Subcutaneous adipose tissue (tissue), 4 donors: ENCODE data around the gene TWIST2. TPM values are rescaled to one million over a fixed set of nuclear protein-coding genes. Genes with fewer than 3 reads are reported as not detected.

Experiments
- total RNA-seq, 4 donors: library from RNA; depleted of rRNA; stranded (reverse); fragments of >200 nt; gene quantifications; one replicate each; pipeline ENCODE4 v1.1.0, GENCODE V29; 2016
- TF ChIP-seq, protein P1 (sequence below): fragments of 450-650 bp; IDR thresholded peaks from one replicate; pipeline ENCODE4 v1.5.1; 2016; ENCODE audit warnings: low read depth, mild to moderate bottlenecking, control low read depth, antibody characterized with exemption, moderate library complexity

TWIST2 gene
- total RNA-seq, 4 donors from 2014 or later, result 90.8 to 282 (median 125) TPM

DNA sequence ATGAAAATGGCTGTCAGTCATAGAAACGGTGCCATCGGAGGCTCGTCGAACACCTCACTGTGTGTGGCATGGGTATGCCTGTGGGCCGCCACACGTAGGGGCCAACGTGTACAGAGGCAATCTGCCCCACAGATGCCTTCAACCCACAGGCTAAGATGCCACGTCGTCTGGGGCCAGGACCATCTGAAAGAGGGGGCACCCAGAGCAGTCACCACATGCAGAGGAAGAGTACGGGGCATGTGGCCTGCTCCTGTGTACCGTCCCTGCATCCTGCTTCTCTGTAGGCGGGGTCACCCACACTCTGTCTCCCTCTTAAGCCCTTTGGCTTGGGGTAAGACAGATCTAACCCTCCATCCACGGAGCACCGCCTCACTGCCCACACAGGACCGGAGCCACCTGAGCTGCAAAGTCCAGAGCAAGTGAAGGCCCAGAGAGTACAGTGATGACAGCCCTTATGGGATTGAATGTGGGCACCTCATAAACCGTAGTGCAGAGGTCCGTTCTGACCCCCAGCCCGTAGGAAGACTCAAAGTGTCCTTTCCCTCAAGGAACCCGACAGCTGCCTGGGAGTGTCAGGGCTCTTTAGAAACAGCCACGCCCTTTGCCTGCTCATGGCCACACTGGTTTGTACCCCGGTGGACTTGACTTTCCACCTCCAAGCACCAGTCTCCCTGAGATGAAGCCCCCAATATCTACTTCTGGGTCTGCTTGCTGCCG is 66.2 kb downstream of the TWIST2 start:
- TF ChIP-seq, protein P1, sequence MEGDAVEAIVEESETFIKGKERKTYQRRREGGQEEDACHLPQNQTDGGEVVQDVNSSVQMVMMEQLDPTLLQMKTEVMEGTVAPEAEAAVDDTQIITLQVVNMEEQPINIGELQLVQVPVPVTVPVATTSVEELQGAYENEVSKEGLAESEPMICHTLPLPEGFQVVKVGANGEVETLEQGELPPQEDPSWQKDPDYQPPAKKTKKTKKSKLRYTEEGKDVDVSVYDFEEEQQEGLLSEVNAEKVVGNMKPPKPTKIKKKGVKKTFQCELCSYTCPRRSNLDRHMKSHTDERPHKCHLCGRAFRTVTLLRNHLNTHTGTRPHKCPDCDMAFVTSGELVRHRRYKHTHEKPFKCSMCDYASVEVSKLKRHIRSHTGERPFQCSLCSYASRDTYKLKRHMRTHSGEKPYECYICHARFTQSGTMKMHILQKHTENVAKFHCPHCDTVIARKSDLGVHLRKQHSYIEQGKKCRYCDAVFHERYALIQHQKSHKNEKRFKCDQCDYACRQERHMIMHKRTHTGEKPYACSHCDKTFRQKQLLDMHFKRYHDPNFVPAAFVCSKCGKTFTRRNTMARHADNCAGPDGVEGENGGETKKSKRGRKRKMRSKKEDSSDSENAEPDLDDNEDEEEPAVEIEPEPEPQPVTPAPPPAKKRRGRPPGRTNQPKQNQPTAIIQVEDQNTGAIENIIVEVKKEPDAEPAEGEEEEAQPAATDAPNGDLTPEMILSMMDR, result no peak

DNA sequence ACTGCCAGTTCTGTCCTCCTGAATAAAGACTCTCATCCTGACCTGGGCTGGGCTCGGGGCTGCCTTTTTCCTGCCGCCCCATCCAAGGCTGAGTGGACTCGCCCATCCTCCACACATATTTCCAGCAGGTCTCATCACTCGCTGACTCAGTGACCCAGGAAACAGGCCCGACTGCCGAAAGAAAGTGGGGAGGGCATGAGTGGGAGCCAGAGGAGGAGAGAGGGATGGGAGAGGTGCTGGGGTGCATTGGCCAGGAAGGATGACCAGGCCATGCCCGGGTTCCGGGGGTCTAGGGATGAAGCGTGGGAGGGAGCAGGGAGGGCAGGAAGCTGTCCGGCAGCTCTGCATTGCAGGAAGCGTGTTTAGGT is 66.7 kb downstream of the TWIST2 start:
- TF ChIP-seq, protein P1, result no peak

DNA sequence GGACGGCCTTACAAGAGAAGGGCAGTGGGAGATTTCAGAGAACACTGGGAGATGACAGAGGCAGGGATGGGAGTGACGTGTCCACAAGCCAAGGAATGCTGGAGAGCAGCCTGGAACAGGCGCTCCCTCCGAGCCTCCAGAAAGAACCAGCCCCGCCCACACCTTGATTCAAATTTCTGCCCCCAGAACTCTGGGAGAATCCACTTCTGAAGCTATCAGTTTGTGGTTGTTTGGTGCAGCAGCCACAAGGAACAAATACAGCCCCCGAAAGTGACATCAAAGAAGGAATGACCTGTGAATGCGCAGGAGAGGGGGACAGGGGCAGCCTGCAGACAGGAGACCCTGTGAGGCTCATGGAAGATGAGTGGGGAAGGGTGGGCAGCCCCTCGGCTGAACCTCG is 67.3 kb downstream of the TWIST2 start:
- TF ChIP-seq, protein P1, result no peak

DNA sequence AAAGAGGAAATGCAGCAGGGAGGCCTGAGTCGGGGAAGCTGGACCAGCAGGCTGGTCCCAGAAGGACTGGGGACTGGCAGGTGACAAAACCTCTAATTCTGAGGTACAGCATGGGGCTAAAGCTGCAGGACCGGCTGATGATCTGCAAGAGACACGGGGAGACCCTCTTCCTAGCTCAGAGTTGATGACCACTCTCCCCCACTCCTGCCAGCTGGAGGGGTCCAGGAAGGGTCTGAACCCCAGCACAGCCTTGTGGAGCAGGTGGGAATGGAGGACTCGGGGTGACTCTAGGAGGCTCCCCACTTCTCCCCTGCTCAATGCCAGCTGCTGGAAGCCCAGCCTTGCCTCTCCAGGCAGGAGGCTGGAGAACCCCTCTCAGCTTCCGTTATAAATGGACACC is 67.7 kb downstream of the TWIST2 start:
- TF ChIP-seq, protein P1, result no peak

DNA sequence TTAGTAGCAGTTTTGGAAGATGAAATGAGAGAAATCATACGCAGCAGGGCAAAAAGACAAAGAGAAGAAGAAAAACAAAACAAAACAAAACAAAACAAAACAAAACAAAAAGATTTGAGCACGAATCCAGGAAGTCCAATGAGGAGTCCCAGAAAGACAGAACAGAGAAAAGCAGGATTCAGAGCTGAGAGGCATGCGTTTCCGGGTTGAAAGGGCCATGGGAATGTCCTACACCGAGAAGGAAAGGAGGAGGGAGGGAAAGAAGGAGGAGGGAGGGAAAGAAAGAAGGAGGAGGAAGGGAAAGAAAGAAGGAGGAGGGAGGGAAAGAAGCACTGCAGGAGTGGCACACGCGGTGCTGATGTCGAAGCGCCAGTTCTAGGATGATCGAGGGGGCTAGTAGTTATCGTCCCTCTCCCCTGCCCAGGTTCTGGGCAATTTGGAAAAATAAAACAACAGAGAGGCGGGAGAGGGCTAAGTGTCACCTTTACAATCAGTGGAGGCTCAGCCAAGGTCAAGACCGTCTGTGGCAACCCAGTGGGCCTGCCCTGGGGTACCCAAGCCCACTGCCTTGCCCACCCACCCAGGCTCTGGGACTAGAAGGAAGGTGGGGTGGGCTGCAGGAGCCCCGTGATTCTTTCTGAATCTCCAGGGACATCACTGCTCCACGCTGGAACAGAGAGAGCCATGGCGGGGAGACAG is 68.4 kb downstream of the TWIST2 start:
- TF ChIP-seq, protein P1, result no peak

DNA sequence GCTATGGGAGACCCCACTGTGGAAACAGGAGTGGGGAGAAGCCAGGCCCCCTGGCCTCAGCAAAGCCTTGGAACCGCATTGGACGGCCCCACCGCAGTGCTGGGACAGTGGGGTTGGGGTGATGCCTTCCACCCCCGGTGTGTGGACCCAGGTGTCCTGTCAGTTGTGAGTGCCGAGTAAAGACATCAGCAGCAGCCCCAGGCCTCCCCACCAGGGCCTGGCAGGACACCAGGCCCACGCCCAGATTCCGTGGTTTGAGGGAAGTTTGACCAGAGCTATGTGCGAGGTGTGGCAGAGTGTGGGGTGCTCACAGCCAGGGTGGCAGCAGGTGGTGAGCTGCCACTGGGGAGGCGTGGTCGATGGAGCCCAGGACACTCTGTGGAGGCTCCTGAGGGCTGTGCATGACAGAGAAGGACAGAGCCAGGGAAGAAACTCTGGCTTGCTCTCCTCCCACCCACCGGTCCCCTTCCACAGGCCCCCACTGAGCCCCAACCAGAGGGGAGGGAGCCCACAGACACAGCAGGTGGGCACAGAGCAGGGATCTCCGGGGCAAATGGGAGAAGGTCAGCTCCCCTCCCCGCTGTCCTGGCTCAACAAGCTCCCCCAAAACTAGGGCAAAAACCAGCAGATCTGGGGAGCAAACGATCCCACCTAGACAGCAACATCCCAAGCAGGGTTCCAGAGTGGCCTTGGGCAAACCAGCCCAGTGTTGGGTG is 69.1 kb downstream of the TWIST2 start:
- TF ChIP-seq, protein P1, result no peak

DNA sequence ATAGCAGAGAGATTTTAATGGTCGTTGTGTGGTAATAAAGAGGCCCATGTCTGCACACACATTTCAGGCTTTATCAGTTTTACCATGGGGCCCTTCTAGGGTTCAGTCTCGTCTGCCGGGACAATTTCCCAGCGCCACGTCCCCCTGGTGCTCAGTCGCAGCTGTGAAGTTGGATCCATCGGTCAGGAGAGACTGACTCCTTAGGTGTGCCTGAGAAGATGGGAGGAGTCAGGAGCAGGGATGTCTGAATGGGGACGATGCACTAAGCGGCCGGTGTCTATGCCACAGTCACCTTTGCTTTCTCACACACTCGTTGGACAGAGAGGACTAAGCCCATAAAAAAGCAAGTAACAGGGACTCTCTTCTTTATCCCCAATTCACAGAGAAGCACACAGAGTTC is 71.4 kb downstream of the TWIST2 start:
- TF ChIP-seq, protein P1, result no peak
